Kidney (tissue), 14 donors: Measurements from ENCODE around the gene YTHDC2. TPM values are rescaled to one million over a fixed set of nuclear protein-coding genes. Genes with fewer than 3 reads are reported as not detected.

Experiments used
- DNase-seq, 5 donors: peaks; one replicate each; pipeline ENCODE4 v3.0.0-alpha.2; 2013 to 2020
- FAIRE-seq: peaks from 2 replicates; lab custom pipeline; 2012; peaks lifted over from hg19 to GRCh38; lab: Jason Lieb, UNC
- H3K27ac ChIP-seq, 2 donors: one replicate each; pipeline ENCODE4 v1.7.0; 2013; ENCODE audit warnings: low read depth in 2 of 2, low read length in 2 of 2, inconsistent platforms in 1 of 2
- H3K27me3 ChIP-seq: one replicate; pipeline ENCODE4 v1.7.1; 2013; ENCODE audit warnings: low read length, inconsistent platforms; ENCODE audit not compliant: control insufficient read depth, insufficient read depth
- H3K36me3 ChIP-seq, 3 donors: one replicate each; pipeline versions ENCODE4 v1.7.0 to v1.7.1; 2013; ENCODE audit warnings: low read length in 3 of 3, control low read depth in 1 of 3, inconsistent platforms in 1 of 3; ENCODE audit not compliant: insufficient read depth in 3 of 3, control insufficient read depth in 2 of 3
- H3K4me1 ChIP-seq, 3 donors: one replicate each; pipeline versions ENCODE4 v1.7.0 to v1.7.1; 2013; ENCODE audit warnings: low read length in 3 of 3, inconsistent platforms in 1 of 3, low read depth in 1 of 3; ENCODE audit not compliant: control insufficient read depth in 2 of 3, insufficient read depth in 2 of 3
- H3K4me3 ChIP-seq, 3 donors: one replicate each; pipeline versions ENCODE4 v1.7.0 to v1.8.1; 2013; ENCODE audit warnings: low read length in 3 of 3, control low read depth in 1 of 3, inconsistent platforms in 1 of 3
- H3K9ac ChIP-seq, 3 donors: one replicate each; pipeline versions ENCODE4 v1.7.0 to v1.7.1; 2013; ENCODE audit warnings: low read length in 3 of 3, control low read depth in 1 of 3, inconsistent platforms in 1 of 3
- H3K9me3 ChIP-seq, 3 donors: one replicate each; pipeline versions ENCODE4 v1.7.0 to v1.7.1; 2013; ENCODE audit warnings: low read length in 3 of 3, control low read depth in 1 of 3, inconsistent platforms in 1 of 3; ENCODE audit not compliant: control insufficient read depth in 2 of 3, insufficient read depth in 1 of 3
- CTCF ChIP-seq: IDR thresholded peaks from 3 replicates; pipeline ENCODE4 v1.5.1; 2012; ENCODE audit warnings: mild to moderate bottlenecking, moderate library complexity, borderline replicate concordance; ENCODE audit not compliant: insufficient read depth; ENCODE audit errors: extremely low read depth
- intact Hi-C: fragments of 100-400 bp; cut with DNase I; formaldehyde crosslinking; loops from one replicate; pipeline ENCODE4 v1.11.1; 2022
- polyA plus RNA-seq: library from polyadenylated mRNA; stranded (reverse); fragments of 350-450 nt; fragmentation: Illumina TruSeq; extraction: RNeasy Lipid Tissue Mini Kit (QIAGEN cat#74804); gene quantifications from one replicate; pipeline ENCODE4 v1.2.3, GENCODE V29; 2014; ENCODE audit warnings: low read depth, low replicate concordance; ENCODE audit not compliant: insufficient read depth
- total RNA-seq: library from RNA; stranded (reverse); fragmentation: NEBNext Ultra II Directional; extraction: Animal tissue kit (Norgen Biotek cat#: 25700); gene quantifications from one replicate; pipeline ENCODE4 v1.2.1, GENCODE V29; 2021
- donor health status: control.
- donor health status: control.
- donor health status: control.
- donor health status: control.
- donor health status: control.
- donor health status: DM: yes; HTN: yes; CAD: no.
- donor health status: Normal renal cell carcinoma (clear cell type).

The YTHDC2 gene
- total and polyA plus RNA-seq, 2 donors from 2014 or later: 6.2 to 31.6 TPM

- peaks cover 0 to 7% (median 0%) of the 10 kb centered on the region in 3 donors for H3K9me3 ChIP-seq
- H3K9ac ChIP-seq: no peak overlapping the region
- no peak overlapping the region for H3K27ac ChIP-seq
- FAIRE-seq (no peak), DNase-seq (no peak)
- H3K27me3 ChIP-seq: no peaks in the 10 kb centered on the region
- intact Hi-C loops: no loop called here
- TF ChIP-seq CTCF: no peak
- H3K36me3 ChIP-seq: no peaks in the 10 kb centered on the region
- no peaks in the 10 kb centered on the region for H3K4me1 ChIP-seq
- H3K4me3 ChIP-seq: no peak overlapping the region
These were observed 10.3 kb upstream of the YTHDC2 start for GRCh38 chr5:113503146-113503545.

- Histone ChIP-seq H3K9ac (no peak overlapping the region), H3K4me3 (no peak overlapping the region), H3K27ac (no peak overlapping the region), H3K9me3 (peaks cover 0 to 4% (median 0%) of the 10 kb centered on the region in 3 donors), H3K36me3 (no peaks in the 10 kb centered on the region), H3K27me3 (no peaks in the 10 kb centered on the region), H3K4me1 (no peaks in the 10 kb centered on the region)
- FAIRE-seq (no peak), DNase-seq (no peak)
- intact Hi-C loops: no loop called here
- TF ChIP-seq CTCF: no peak
These were observed 8.3 kb upstream of the YTHDC2 start for GRCh38 chr5:113505181-113505580.

GRCh38 chr5:113507601-113508000, 5.9 kb upstream of the YTHDC2 start:
- Histone ChIP-seq H3K27me3 (no peaks in the 10 kb centered on the region), H3K27ac (no peak overlapping the region), H3K9me3 (no peaks in the 10 kb centered on the region), H3K36me3 (no peaks in the 10 kb centered on the region), H3K4me3 (no peak overlapping the region), H3K9ac (no peak overlapping the region), H3K4me1 (no peaks in the 10 kb centered on the region)
- TF ChIP-seq CTCF: no peak
- DNase-seq (no peak), FAIRE-seq (no peak)
- intact Hi-C loops: no loop called here

- no peak overlapping the region for H3K9ac ChIP-seq
- H3K27me3 ChIP-seq: no peaks in the 10 kb centered on the region
- H3K27ac ChIP-seq: no peak overlapping the region
- no peaks in the 10 kb centered on the region for H3K9me3 ChIP-seq
- DNase-seq: no peak
- no peaks in the 10 kb centered on the region for H3K36me3 ChIP-seq
- no peak for FAIRE-seq
- intact Hi-C loops: no loop called here
- no peak overlapping the region for H3K4me3 ChIP-seq
- no peak for TF ChIP-seq CTCF
- no peaks in the 10 kb centered on the region for H3K4me1 ChIP-seq
These were observed 4.7 kb upstream of the YTHDC2 start for GRCh38 chr5:113508756-113509155.
